Measurements from ENCODE around the gene GRK1.

The GRK1 gene

GRCh38 chr13:113632706-113633484, 34.1 kb upstream of the GRK1 start:
- no peak for DNase-seq (ENCODE audit: low read depth in 2 of 2)

GRCh38 chr13:113633485-113633873, 33.5 kb upstream of the GRK1 start:
- DNase-seq (ENCODE audit: low read depth in 2 of 2): no peak

- no peak for DNase-seq (ENCODE audit: low read depth in 2 of 2)
These were observed 32.6 kb upstream of the GRK1 start for GRCh38 chr13:113634279-113635047.

DNA sequence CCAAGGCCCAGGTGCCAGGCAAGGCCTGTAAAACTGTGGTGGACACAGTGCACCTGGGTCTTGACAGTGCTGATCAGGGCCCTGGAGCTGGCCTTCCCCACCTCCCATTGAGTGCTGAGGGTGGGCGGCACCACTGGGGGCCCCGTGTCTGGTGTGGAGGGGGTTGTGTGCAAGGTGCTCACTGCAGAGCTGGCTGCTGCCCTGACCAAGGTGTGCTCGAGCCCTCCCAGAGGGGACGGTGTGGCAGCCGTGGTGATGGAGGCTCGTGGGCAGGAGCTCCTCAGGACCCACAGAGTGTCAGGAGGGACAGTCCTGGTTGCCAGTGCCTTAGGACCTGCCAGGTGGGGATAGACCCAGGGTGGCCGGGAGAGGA, 32.0 kb upstream of the GRK1 start:
- DNase-seq (ENCODE audit: low read depth in 2 of 2): no peak

- no peak for DNase-seq (ENCODE audit: low read depth in 2 of 2)
These were observed 31.3 kb upstream of the GRK1 start for GRCh38 chr13:113635709-113636108.

- DNase-seq (ENCODE audit: low read depth in 2 of 2): no peak
These were observed 30.6 kb upstream of the GRK1 start for GRCh38 chr13:113636266-113636963.

DNA sequence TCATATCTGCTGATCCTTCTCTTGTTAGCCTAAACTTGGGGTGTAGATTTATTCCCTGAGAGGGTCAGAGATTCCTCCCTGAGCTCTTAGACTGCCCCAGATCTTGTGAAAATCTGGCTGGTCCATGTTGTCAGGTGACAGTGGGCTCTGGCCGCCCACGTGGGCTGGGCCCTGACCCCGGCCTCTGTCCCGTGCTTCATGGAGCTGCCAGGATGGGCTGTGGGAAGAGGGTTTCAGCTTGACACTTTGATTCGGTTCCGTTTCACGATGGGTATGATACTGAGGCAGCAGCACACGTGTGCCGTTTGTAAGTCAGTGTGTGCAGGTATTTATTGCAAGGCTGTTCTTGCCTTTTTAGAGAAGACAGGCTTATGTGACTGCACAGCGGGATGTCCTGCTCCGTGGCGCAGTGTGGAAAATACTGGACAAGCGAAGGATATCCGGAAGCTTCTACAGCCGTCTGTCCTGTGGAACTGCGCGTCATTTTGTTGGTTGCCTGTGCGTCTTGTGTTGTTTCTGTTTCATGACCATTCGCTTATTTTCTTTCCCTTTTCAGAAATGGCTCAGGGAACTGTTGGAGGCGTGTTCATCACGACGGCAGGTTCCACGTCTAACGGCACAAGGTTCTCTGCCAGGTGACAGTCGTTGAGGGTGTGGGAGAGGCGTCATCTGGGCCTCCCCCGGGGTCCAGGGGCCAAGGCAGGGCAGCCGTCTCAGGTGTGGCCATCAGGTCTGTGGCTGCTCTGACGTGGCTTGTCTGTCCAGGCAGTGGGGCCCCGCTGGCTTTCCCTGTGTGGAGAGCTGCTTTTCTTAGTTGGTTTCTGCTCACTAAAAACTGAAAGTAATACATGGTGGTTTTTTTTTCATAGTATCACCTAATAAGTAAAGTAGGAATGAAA, 29.5 kb upstream of the GRK1 start:
- DNase-seq (ENCODE audit: low read depth in 2 of 2): no peak

DNA sequence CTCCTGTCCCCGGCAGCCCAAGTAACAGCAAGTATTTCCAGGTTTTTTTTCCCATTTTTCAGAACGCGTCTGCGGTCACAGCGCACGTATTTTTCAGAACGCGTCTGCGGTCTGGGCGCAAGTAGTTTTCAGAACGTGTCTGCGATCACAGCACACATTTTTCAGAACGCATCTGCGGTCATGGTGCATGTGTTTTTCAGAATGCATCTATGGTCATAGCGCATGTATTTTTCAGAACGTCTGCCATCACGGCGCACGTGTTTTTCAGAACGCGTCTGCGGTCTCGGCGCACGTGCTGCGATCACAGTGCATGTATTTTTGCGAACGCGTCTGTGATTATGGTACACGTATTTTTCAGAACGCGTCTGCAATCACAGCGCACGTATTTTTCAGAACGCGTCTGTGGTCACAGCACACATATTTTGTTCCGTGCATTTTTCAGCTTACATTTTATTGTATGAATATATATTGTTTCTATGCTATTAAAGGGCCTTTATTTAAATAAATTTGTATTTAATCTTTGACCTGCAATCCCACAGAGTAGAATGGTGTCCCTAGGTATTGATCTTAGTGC, 28.8 kb upstream of the GRK1 start:
- no peak for DNase-seq (ENCODE audit: low read depth in 2 of 2)

- no peak for DNase-seq (ENCODE audit: low read depth in 2 of 2)
These were observed 28.2 kb upstream of the GRK1 start for GRCh38 chr13:113638806-113639205.

- DNase-seq (ENCODE audit: low read depth in 2 of 2): no peak
These were observed 27.3 kb upstream of the GRK1 start for GRCh38 chr13:113639616-113640262.

DNA sequence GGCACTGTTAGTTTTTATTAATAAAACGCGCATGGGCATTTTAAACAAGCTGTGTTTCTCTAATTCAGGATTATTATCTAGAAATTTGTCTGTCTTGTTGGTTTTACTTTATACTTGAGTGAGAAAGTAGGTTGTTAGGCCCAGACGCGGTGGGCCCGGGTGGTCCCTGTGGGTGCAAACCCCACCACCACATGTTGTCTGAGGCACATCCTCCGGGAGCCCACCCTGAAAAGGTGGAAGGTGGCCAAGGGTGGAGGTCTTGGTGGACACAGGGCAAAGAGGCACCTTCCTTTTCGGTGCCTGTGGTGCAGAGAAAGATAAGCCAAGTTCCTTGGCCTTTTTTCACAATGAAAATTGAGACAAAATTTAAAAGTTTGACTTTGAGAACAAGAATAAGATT, 25.6 kb upstream of the GRK1 start:
- no peak for DNase-seq (ENCODE audit: low read depth in 2 of 2)

DNA sequence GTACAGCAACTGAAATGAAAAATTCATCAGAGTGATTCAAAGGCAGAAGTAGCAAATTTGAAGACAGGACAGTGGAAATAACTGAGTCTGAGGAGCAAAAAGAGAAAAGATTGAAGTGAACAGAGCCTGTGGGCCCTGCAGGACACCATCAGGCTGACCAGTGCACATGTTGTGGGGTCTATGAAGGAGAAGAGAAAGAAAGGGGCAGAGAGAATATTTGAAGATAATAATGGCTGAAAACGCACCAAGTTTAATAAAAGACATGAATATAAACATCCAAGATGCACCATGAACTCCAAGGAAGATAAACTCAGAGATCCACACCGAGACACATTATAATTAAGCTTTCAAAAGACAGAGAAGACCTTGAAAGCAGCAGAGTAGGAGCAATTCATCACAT, 24.5 kb upstream of the GRK1 start:
- no peak for DNase-seq (ENCODE audit: low read depth in 2 of 2)

DNA sequence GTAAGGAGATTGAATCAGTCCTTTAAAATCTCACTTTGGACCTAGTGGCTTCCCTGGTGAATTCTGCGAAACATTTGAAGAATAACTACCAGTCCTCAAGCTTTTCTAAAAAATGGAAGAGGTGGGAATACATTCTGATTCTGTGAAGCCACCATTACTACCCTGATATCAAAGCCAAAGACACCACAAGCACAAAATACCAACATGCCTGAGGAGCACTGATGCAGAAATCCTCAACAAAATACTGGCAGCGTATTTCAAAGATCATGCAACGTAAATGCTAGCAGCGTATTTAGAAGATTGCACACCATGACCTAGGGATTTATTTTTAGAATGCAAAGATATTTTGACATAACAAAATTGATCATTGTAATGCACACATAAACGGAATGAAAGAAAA, 23.4 kb upstream of the GRK1 start:
- DNase-seq (ENCODE audit: low read depth in 2 of 2): no peak

GRCh38 chr13:113644800-113645199, 22.2 kb upstream of the GRK1 start:
- DNase-seq (ENCODE audit: low read depth in 2 of 2): no peak

DNA sequence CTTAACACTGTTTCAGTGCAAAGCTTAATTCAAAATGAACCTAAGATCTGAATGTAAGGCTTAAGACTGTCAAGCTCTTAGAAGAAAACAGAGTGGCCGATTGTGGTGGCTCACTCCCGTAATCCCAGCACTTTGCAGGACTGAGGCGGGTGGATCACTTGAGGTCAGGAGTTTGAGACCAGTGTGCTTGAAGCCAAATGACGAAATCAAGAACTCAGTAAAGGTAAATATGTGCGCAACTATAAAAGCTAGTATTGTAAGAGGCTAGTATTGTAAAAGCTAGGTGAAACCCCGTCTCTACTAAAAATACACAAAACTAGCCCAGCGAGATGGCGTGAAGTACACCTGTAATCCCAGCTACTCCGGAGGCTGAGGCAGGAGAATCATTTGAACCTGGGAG, 21.7 kb upstream of the GRK1 start:
- no peak for DNase-seq (ENCODE audit: low read depth in 2 of 2)

- no peak for DNase-seq (ENCODE audit: low read depth in 2 of 2)
These were observed 20.6 kb upstream of the GRK1 start for GRCh38 chr13:113646376-113646775.

DNA sequence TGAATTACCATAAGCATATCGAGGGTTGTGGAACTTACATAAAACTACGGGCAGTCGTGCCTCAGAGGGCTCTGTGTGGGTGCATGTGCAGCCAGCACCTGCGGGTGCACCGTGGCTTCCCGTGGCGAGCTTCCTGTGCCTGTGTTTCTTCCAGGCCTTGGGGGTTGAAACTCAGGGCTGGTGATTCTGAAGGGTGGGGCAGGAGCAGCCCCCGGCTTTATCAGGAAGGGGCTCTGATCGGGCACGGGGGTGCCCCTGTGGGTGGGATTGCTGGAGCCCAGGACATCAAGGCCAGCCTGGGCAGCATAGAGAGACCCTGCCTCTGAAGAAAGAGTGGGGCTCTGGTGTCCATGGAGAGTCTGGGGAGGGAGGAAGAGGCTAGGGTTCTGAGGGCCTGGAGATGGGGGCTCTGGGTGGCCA, 20.1 kb upstream of the GRK1 start:
- DNase-seq (ENCODE audit: low read depth in 2 of 2): no peak

DNA sequence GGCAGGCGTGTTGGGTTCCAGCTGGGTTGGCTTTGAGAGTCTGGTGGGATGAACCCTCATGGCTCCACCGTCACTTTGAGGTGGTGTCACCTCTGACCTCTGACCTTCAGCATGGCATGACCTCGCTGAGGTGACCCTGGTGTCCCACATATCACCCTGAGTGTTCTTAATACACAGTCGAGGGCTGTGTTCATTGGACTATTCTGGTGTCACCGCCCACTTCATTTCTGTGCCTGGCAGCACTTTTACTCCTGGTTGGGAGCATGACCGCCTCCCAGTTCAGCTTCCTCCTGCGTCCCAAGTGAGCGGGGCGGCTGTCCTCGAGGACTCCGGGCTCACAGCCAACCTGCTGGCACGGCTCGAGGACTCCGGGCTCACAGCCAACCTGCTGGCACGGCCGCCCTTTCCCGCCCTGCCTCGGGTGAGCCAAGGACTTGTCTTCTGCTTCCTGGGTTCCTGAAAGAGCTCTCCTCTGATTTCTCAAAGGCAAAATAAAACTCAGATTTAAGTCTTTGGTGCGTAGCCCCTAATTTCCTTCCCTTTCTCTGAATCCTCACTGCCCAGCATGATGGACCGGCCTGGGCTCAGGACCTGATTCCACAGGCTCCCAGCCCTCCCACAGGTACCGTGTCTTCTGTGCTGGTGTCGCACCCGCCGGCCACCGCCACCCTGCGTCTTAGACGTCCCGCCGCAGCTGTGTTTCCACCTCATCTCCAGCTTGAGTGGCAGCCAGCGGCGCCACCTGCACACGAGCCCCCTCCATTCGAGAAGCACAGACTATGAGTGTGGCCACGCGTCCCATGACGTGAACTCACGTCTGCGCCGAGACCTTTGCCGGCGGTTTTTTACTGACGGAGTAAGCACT, 19.4 kb upstream of the GRK1 start:
- DNase-seq (ENCODE audit: low read depth in 2 of 2): no peak

GRCh38 chr13:113648216-113648610, 18.8 kb upstream of the GRK1 start:
- DNase-seq (ENCODE audit: low read depth in 2 of 2): no peak

- DNase-seq (ENCODE audit: low read depth in 2 of 2): no peak
These were observed 17.8 kb upstream of the GRK1 start for GRCh38 chr13:113649212-113649611.

All from stimulated activated CD4-positive, alpha-beta T cell treated with anti-CD3 and anti-CD28 coated beads, Interleukin-1b, Interleukin-23, amount 100 ng/mL, for 1 hour (primary cell).